ENCODE results near the gene GIGYF2.

The GIGYF2 gene

GRCh38 chr2:232842689-232843088, 145.6 kb downstream of the GIGYF2 start (continued):
- no peak for TF ChIP-seq PRDM4 (tag by site-specific recombination; IDR thresholded peaks at IDR 0.05)

GRCh38 chr2:232843834-232844233, 146.7 kb downstream of the GIGYF2 start:
- POLR2A ChIA-PET = no interaction called here
- CTCF ChIA-PET = interaction anchor here (0.7 to 3.5 kb wide), 2 partner anchors 9 to 64 kb away, joined by 3 to 22 read pairs; no protein-coding TSS in a partner anchor
- no peak overlapping the region for H3K27ac ChIP-seq (ENCODE audit: extremely low read depth, low read depth, low read length)
- no peaks in the 10 kb centered on the region for H3K9me3 ChIP-seq (ENCODE audit: control insufficient read depth, insufficient read depth, low read depth, low read length)
- no peak for TF ChIP-seq ZNF121 (tag by site-specific recombination; IDR thresholded peaks at IDR 0.05)
- TF ChIP-seq ZNF37A (tag by site-specific recombination; IDR thresholded peaks at IDR 0.05) = no peak
- no peak for TF ChIP-seq ZIC2 (tag by site-specific recombination; IDR thresholded peaks at IDR 0.05)
- TF ChIP-seq ZNF558 (tag by site-specific recombination; IDR thresholded peaks at IDR 0.05) = no peak
- TF ChIP-seq ZNF2 (tag by site-specific recombination; IDR thresholded peaks at IDR 0.05) = no peak
- TF ChIP-seq BCL11B (tag by site-specific recombination; IDR thresholded peaks at IDR 0.05; ENCODE audit: low read depth) = no peak
- TF ChIP-seq ZBTB49 (tag by site-specific recombination; IDR thresholded peaks at IDR 0.05; ENCODE audit: low read depth) = no peak
- TF ChIP-seq KLF9 (tag by site-specific recombination; IDR thresholded peaks at IDR 0.05; ENCODE audit: low read depth) = no peak
- no peak for TF ChIP-seq ZNF621 (tag by site-specific recombination; IDR thresholded peaks at IDR 0.05)
- peaks cover under 1% of the 10 kb centered on the region; the same call in 1 of the 2 replicates for H3K4me1 ChIP-seq (ENCODE audit: control insufficient read depth, insufficient read depth, low read length)
- H3K36me3 ChIP-seq (ENCODE audit: control insufficient read depth in 2 of 2, insufficient read depth in 1 of 2, low read length in 2 of 2) = peaks cover 43 to 92% of the 10 kb centered on the region in 2 experiments
- no peak overlapping the region for H3K4me3 ChIP-seq (ENCODE audit: low read depth, low read length)

- ChIA-PET POLR2A (no interaction called here), CTCF (no interaction called here)
- no peaks in the 10 kb centered on the region for H3K9me3 ChIP-seq (ENCODE audit: control insufficient read depth, insufficient read depth, low read depth, low read length)
- H3K36me3 ChIP-seq (ENCODE audit: control insufficient read depth in 2 of 2, insufficient read depth in 1 of 2, low read length in 2 of 2) = peaks cover 37 to 94% of the 10 kb centered on the region in 2 experiments
- H3K4me3 ChIP-seq (ENCODE audit: low read depth, low read length) = no peak overlapping the region
- no peak overlapping the region for H3K27ac ChIP-seq (ENCODE audit: extremely low read depth, low read depth, low read length)
- H3K4me1 ChIP-seq (ENCODE audit: control insufficient read depth, insufficient read depth, low read length) = no peaks in the 10 kb centered on the region
- TF ChIP-seq ZFP69B (tag by site-specific recombination; IDR thresholded peaks at IDR 0.05) (no peak), EGR2 (tag by site-specific recombination; IDR thresholded peaks at IDR 0.05; ENCODE audit: low read depth) (no peak), ZBTB21 (tag by site-specific recombination; IDR thresholded peaks at IDR 0.05) (no peak), KLF9 (tag by site-specific recombination; IDR thresholded peaks at IDR 0.05; ENCODE audit: low read depth) (no peak), ZNF707 (tag by site-specific recombination; IDR thresholded peaks at IDR 0.05) (no peak), ZNF768 (tag by site-specific recombination; IDR thresholded peaks at IDR 0.05) (no peak), ZNF510 (tag by site-specific recombination; IDR thresholded peaks at IDR 0.05; ENCODE audit: insufficient replicate concordance) (no peak), ZSCAN18 (tag by site-specific recombination; IDR thresholded peaks at IDR 0.05) (no peak), ZNF132 (tag by site-specific recombination; IDR thresholded peaks at IDR 0.05; ENCODE audit: borderline replicate concordance) (no peak), HOXD13 (CRISPR knock-in tag; IDR thresholded peaks at IDR 0.05; ENCODE audit: borderline replicate concordance) (no peak), ZBTB6 (tag by site-specific recombination; IDR thresholded peaks at IDR 0.05) (no peak), ZNF48 (tag by site-specific recombination; IDR thresholded peaks at IDR 0.05) (no peak)
These were observed 148.9 kb downstream of the GIGYF2 start for GRCh38 chr2:232846055-232846454.

Measured in HEK293 (cell line).